ENCODE measurements around the gene UPB1. TPM values are rescaled to one million over a fixed set of nuclear protein-coding genes. Genes with fewer than 3 reads are reported as not detected.
A peak's percentile ranks its signal among the peaks of the same experiment; 100 is the strongest.
"Not testable (repeated sequence)": the region's sequence is repeated elsewhere in the genome, so short reads cannot be mapped to it uniquely, and the experiment has no call there.

UPB1 gene
- total RNA-seq, 1 experiment from 2014 or later, result 0.09 TPM

DNA sequence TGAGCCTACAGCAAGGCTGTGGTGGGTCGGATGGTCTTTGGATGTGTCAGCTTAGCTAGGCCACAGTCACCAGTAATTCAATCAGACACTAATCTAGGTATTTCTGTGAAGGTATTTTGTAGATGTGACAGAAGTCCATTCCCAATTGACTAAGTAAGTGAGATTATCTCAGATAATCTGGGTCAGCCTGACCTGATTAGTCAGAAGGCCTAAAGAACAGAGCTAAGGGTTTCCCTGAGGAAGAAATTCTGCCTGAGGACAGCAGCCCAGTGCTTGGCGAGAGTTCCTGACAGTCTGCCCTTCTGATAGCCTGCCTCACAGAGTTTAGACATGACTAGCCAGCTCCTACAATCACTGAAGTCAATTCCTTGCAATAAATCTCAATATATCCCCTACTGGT lies 31.1 kb downstream of the UPB1 start (continued):
- TF ChIP-seq, protein P1, sequence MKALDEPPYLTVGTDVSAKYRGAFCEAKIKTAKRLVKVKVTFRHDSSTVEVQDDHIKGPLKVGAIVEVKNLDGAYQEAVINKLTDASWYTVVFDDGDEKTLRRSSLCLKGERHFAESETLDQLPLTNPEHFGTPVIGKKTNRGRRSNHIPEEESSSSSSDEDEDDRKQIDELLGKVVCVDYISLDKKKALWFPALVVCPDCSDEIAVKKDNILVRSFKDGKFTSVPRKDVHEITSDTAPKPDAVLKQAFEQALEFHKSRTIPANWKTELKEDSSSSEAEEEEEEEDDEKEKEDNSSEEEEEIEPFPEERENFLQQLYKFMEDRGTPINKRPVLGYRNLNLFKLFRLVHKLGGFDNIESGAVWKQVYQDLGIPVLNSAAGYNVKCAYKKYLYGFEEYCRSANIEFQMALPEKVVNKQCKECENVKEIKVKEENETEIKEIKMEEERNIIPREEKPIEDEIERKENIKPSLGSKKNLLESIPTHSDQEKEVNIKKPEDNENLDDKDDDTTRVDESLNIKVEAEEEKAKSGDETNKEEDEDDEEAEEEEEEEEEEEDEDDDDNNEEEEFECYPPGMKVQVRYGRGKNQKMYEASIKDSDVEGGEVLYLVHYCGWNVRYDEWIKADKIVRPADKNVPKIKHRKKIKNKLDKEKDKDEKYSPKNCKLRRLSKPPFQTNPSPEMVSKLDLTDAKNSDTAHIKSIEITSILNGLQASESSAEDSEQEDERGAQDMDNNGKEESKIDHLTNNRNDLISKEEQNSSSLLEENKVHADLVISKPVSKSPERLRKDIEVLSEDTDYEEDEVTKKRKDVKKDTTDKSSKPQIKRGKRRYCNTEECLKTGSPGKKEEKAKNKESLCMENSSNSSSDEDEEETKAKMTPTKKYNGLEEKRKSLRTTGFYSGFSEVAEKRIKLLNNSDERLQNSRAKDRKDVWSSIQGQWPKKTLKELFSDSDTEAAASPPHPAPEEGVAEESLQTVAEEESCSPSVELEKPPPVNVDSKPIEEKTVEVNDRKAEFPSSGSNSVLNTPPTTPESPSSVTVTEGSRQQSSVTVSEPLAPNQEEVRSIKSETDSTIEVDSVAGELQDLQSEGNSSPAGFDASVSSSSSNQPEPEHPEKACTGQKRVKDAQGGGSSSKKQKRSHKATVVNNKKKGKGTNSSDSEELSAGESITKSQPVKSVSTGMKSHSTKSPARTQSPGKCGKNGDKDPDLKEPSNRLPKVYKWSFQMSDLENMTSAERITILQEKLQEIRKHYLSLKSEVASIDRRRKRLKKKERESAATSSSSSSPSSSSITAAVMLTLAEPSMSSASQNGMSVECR (CRISPR knock-in tag; IDR thresholded peaks at IDR 0.05; ENCODE audit: borderline replicate concordance), result no peak

DNA sequence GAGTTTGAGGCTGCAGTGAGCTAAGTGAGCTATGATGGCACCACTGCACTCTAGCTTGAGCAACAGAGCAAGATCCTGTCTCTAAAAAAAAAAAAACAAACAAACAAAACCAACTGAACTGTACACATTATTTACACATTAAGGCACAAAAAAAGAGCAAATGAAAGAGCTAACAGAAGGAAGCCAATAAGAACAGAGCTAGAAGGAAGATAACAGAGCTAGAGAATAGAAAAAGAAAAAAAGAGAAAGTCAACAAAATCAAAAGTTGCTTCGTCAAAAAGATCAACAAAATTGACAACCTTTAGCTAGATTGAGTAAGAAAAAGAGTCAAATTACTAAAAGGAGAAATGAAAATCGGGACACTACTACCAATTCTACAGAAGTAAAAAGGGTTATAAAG lies 34.8 kb downstream of the UPB1 start:
- ChIA-PET CTCF (interaction anchor here (0.7 to 11.4 kb wide), 6 partner anchors 9 to 243 kb away, joined by 3 to 243 read pairs (median 4); partner anchors contain the start of gene ADORA2A), POLR2A (interaction anchor here (1.4 kb wide), 1 partner anchor 17 kb away, joined by 3 read pairs; no protein-coding TSS in a partner anchor)
- DNase-seq (ENCODE audit: low spot score) (no peak), ATAC-seq (no peak)
- H3K4me1 Mint-ChIP-seq, result peaks cover 6% of the 10 kb centered on the region
- no peak overlapping the region for H3K27ac Mint-ChIP-seq
- H3K27me3 Mint-ChIP-seq (ENCODE audit: low read depth), result no peaks in the 10 kb centered on the region; the same call in none of the 2 replicates
- no peak overlapping the region for H3K4me3 Mint-ChIP-seq
- no peaks in the 10 kb centered on the region for H3K9me3 Mint-ChIP-seq
- H3K36me3 Mint-ChIP-seq, result no peaks in the 10 kb centered on the region
- TF ChIP-seq, protein P2, sequence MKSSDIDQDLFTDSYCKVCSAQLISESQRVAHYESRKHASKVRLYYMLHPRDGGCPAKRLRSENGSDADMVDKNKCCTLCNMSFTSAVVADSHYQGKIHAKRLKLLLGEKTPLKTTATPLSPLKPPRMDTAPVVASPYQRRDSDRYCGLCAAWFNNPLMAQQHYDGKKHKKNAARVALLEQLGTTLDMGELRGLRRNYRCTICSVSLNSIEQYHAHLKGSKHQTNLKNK (CRISPR knock-in tag; IDR thresholded peaks at IDR 0.05), result no peak
- TF ChIP-seq ZBTB21 (CRISPR knock-in tag; IDR thresholded peaks at IDR 0.05; ENCODE audit: borderline replicate concordance) (no peak), CREM (CRISPR knock-in tag; IDR thresholded peaks at IDR 0.05) (no peak), GABPB1 (CRISPR knock-in tag; IDR thresholded peaks at IDR 0.05) (no peak)
- TF ChIP-seq, protein P3, sequence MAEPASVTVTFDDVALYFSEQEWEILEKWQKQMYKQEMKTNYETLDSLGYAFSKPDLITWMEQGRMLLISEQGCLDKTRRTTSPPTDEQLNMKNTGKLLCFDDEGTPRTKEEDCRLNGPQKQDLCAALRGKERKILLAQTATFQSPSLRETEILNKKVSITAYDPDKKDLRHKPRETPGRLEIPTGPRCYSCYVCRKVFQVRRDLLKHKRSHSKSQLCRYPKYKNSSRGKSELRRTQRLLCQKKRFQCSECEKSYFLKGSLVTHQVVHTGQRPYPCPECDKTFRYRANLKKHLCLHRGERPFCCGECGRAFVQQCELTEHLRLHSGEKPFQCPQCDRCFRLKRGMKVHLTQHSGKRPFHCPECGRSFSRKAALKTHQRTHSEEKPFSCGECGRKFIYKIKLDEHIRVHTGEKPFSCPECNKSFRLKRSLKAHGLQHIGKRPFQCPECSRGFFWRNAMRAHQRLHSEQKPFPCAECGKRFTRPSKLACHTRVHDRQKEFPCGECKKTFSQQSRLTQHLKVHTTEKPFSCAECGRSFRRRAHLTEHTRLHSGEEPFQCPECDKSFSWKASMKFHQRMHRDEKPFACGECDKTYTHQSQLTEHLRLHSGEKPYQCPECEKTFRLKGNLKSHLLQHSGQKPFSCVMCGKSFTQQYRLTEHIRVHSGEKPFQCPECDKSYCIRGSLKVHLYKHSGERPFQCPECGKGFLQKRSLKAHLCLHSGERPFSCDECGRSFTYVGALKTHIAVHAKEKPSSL (CRISPR knock-in tag; conservative IDR thresholded peaks at IDR 0.05), result no peak
- TF ChIP-seq, protein P4, sequence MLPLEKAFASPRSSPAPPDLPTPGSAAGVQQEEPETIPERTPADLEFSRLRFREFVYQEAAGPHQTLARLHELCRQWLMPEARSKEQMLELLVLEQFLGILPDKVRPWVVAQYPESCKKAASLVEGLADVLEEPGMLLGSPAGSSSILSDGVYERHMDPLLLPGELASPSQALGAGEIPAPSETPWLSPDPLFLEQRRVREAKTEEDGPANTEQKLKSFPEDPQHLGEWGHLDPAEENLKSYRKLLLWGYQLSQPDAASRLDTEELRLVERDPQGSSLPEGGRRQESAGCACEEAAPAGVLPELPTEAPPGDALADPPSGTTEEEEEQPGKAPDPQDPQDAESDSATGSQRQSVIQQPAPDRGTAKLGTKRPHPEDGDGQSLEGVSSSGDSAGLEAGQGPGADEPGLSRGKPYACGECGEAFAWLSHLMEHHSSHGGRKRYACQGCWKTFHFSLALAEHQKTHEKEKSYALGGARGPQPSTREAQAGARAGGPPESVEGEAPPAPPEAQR (CRISPR knock-in tag; IDR thresholded peaks at IDR 0.05), result no peak

DNA sequence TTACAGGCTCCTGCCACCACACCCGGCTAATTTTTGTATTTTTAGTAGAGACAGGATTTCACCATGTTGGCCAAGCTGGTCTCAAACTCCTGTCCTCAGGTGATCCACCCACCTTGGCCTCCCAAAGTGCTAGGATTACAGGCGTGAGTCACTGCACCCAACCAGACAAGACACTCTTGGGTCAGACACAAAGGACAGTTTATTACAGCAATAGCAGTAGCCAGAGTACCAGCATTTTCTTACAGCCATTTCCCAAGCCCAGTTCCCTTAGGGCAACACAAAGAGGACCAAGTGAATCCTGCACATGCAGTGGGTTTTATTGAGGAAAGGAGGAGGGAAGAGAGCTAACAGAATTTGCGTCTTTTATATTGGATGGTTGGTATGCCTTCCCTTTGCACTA lies 35.8 kb downstream of the UPB1 start:
- H3K27ac Mint-ChIP-seq; H3K4me3 Mint-ChIP-seq; H3K4me1 Mint-ChIP-seq; H3K9me3 Mint-ChIP-seq; ATAC-seq; POLR2A ChIA-PET; H3K36me3 Mint-ChIP-seq; DNase-seq (ENCODE audit: low spot score); H3K27me3 Mint-ChIP-seq (ENCODE audit: low read depth): not testable (repeated sequence)
- CTCF ChIA-PET, result interaction anchor here (0.7 to 11.4 kb wide), 2 partner anchors 28 to 109 kb away, joined by 3 to 243 read pairs; partner anchors contain the start of gene ADORA2A

DNA sequence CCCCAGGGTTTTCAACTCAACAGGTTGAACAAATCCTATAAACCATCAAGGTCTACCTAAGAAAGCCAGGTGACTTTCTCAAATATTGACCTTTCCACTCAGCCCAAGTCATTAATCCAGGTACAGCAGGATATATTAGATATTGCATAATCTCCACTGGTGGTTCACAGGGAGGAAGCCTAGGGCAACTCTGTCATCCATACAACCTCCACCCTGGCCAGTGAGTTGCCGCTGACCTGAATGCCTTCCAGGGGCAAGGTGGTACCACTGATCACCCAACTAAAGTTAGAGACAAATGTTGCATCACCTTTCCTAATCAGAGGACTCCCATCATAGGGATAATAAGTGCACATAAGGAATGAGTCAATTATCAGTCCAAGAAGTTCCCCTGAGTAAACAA lies 36.9 kb downstream of the UPB1 start:
- no peaks in the 10 kb centered on the region; the same call in none of the 2 replicates for H3K27me3 Mint-ChIP-seq (ENCODE audit: low read depth)
- no peak overlapping the region for H3K4me3 Mint-ChIP-seq
- DNase-seq (ENCODE audit: low spot score) (no peak), ATAC-seq (no peak)
- H3K4me1 Mint-ChIP-seq, result no peaks in the 10 kb centered on the region
- TF ChIP-seq NR1H2 (CRISPR knock-in tag; IDR thresholded peaks at IDR 0.05), result no peak
- peak; percentile 39; the same call in 1 of the 2 replicates for TF ChIP-seq GABPB1 (CRISPR knock-in tag; IDR thresholded peaks at IDR 0.05)
- H3K27ac Mint-ChIP-seq, result no peak overlapping the region
- ChIA-PET POLR2A (no interaction called here), CTCF (interaction anchor here (0.7 kb wide), 1 partner anchor 29 kb away, joined by 3 read pairs; no protein-coding TSS in a partner anchor)
- H3K36me3 Mint-ChIP-seq, result no peaks in the 10 kb centered on the region
- no peaks in the 10 kb centered on the region for H3K9me3 Mint-ChIP-seq

Data from WTC11 (cell line).